ENCODE data around the gene TBXA2R.

TBXA2R gene

DNA sequence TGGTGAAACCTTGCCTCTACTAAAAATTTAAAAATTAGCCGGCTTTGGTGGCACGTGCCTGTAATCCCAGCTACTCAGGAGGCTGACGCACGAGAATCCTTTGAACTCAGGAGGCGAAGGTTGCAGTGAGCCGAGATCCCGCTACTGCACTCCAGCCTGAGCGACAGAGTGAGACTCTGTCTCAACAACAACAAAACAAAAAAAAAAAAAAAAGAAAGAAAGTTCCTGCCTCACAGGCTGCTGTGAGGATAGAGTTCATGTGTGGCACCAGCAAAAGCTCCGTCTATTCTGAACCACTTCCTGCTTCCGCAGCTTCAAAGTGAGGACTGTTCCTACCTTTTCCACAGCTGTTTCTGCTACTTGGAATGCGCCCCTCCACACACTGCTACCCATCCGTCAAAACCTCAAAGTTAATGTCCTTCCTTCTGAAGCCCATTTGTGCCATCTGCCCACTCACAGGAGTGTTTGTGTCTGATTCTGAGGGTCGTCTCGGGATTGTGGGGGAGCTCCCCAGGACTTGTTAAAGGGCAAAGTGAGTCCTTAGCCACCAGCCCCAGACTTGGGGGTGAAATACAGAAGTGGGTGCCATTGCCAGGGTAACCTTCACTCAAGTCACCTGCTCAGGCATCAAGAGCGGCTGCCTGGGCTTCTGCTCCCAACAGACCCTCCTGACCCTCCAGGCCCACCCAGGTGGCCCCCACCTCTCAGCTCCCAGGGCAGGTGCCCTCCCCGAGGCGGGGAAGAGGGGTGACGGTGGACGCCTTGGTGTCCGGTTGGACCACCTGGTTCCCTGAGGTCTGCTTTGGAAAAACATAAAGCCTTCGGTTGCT is 52.2 kb downstream of the TBXA2R start:
- no peak overlapping the region for H3K4me3 ChIP-seq (ENCODE audit: low read depth, low read length)
- TF ChIP-seq CTCF (IDR thresholded peaks at IDR 0.05; ENCODE audit: low read depth, low read length): no peak
- no peak for DNase-seq (ENCODE audit: low read depth, low spot score)
- in situ Hi-C loops (cut with HindIII; ENCODE audit: low sequenced_read_pairs): no loop called here

GRCh38 chr19:3551792-3552095 is 54.9 kb downstream of the TBXA2R start:
- TF ChIP-seq CTCF (IDR thresholded peaks at IDR 0.05; ENCODE audit: low read depth, low read length): no peak
- DNase-seq (ENCODE audit: low read depth, low spot score): no peak
- in situ Hi-C loops (cut with HindIII; ENCODE audit: low sequenced_read_pairs): no loop called here
- no peak overlapping the region for H3K4me3 ChIP-seq (ENCODE audit: low read depth, low read length)

- no peak for TF ChIP-seq CTCF (IDR thresholded peaks at IDR 0.05; ENCODE audit: low read depth, low read length)
- DNase-seq (ENCODE audit: low read depth, low spot score): no peak
- H3K4me3 ChIP-seq (ENCODE audit: low read depth, low read length): no peak overlapping the region
- in situ Hi-C loops (cut with HindIII; ENCODE audit: low sequenced_read_pairs): no loop called here
These were observed 55.5 kb downstream of the TBXA2R start for GRCh38 chr19:3550947-3551791.

GRCh38 chr19:3549816-3550215 is 56.9 kb downstream of the TBXA2R start:
- no peak overlapping the region for H3K4me3 ChIP-seq (ENCODE audit: low read depth, low read length)
- DNase-seq (ENCODE audit: low read depth, low spot score): no peak
- TF ChIP-seq CTCF (IDR thresholded peaks at IDR 0.05; ENCODE audit: low read depth, low read length): no peak
- in situ Hi-C loops (cut with HindIII; ENCODE audit: low sequenced_read_pairs): no loop called here

DNA sequence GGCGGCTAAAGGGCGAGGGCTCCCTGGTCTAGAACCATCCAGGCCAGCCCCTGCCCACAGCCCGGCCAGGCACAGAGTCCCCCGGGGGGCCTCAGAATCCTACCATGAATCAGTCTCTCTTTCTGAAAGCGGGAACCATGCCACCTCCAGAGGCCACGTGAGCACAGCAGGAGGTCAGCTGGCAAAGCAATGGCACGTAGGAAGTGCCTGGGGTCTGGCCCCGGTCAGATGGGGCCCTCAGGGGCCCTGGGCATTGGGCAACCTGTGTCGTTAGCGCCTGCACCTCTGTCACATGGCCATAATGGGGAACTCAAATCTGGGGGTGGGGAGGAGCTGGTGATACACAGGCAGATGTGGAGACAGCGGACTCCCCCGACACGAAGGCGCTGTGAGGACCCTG is 58.1 kb downstream of the TBXA2R start:
- no peak overlapping the region for H3K4me3 ChIP-seq (ENCODE audit: low read depth, low read length)
- no peak for DNase-seq (ENCODE audit: low read depth, low spot score)
- no peak for TF ChIP-seq CTCF (IDR thresholded peaks at IDR 0.05; ENCODE audit: low read depth, low read length)
- in situ Hi-C loops (cut with HindIII; ENCODE audit: low sequenced_read_pairs): no loop called here

DNA sequence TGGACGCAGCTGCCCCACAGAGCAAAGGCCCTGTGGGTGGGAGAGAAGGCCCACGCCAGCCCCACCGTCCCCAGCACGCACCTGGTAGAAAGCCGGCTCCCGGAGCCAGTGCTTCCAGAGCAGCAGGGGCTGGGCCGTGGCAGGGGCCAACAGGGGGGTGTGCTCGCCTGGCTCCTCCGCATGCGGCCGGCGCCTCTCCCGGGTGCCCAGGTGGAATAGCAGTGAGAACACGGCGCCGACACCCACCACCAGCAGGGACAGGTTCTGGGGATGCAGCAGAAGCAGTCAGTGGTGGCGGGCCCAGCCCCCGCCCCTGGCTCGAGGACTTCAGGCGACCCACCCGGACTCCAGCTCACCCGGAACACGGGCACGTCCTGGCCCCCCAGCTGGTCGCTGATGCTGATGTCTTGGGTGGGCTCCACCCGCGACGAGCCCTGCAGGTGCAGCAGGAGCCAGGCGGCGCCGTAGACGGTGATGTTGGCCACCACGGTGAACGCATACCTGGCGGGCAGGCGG is 58.9 kb downstream of the TBXA2R start:
- no peak for DNase-seq (ENCODE audit: low read depth, low spot score)
- no peak for TF ChIP-seq CTCF (IDR thresholded peaks at IDR 0.05; ENCODE audit: low read depth, low read length)
- H3K4me3 ChIP-seq (ENCODE audit: low read depth, low read length): no peak overlapping the region
- in situ Hi-C loops (cut with HindIII; ENCODE audit: low sequenced_read_pairs): no loop called here

Measured in astrocyte of the spinal cord (primary cell).